ENCODE results near the gene STRN3.

- no peak for TF ChIP-seq POLR2A (IDR thresholded peaks at IDR 0.05)
- TF ChIP-seq, protein P1, sequence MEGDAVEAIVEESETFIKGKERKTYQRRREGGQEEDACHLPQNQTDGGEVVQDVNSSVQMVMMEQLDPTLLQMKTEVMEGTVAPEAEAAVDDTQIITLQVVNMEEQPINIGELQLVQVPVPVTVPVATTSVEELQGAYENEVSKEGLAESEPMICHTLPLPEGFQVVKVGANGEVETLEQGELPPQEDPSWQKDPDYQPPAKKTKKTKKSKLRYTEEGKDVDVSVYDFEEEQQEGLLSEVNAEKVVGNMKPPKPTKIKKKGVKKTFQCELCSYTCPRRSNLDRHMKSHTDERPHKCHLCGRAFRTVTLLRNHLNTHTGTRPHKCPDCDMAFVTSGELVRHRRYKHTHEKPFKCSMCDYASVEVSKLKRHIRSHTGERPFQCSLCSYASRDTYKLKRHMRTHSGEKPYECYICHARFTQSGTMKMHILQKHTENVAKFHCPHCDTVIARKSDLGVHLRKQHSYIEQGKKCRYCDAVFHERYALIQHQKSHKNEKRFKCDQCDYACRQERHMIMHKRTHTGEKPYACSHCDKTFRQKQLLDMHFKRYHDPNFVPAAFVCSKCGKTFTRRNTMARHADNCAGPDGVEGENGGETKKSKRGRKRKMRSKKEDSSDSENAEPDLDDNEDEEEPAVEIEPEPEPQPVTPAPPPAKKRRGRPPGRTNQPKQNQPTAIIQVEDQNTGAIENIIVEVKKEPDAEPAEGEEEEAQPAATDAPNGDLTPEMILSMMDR (IDR thresholded peaks at IDR 0.05): no peak
These were observed 176.2 kb downstream of the STRN3 start for GRCh38 chr14:30849983-30850382.
